Measurements from ENCODE around the gene UNC13A. TPM values are rescaled to one million over a fixed set of nuclear protein-coding genes. Genes with fewer than 3 reads are reported as not detected.

Gene UNC13A
- total RNA-seq, 1 donor from 2014 or later, result 0.41 TPM

- intact Hi-C loops (cut with DNase I), result no loop called here
- DNase-seq (no peak), ATAC-seq (no peak)
- H3K4me3 ChIP-seq, result no peak overlapping the region
- peaks cover 48% of the 10 kb centered on the region for H3K36me3 ChIP-seq
- no peaks in the 10 kb centered on the region for H3K9me3 ChIP-seq
- H3K4me1 ChIP-seq, result peaks cover 40% of the 10 kb centered on the region
- H3K27me3 ChIP-seq, result no peaks in the 10 kb centered on the region
- no peak for TF ChIP-seq CTCF (IDR thresholded peaks at IDR 0.05)
- H3K27ac ChIP-seq, result no peak overlapping the region
These were observed 34.6 kb upstream of the UNC13A start for GRCh38 chr19:17722655-17723240.

- Histone ChIP-seq H3K4me1 (peaks cover 50% of the 10 kb centered on the region), H3K4me3 (no peak overlapping the region)
- peak; percentile 88 for DNase-seq
These were observed 33.7 kb upstream of the UNC13A start for GRCh38 chr19:17721821-17722220.

GRCh38 chr19:17721111-17721628 is 33.0 kb upstream of the UNC13A start:
- DNase-seq, result no peak
- no peak for ATAC-seq
- intact Hi-C loops (cut with DNase I), result no loop called here
- peaks cover 33% of the 10 kb centered on the region for H3K36me3 ChIP-seq
- no peaks in the 10 kb centered on the region for H3K27me3 ChIP-seq
- H3K4me3 ChIP-seq, result peak overlapping the region; percentile 97
- H3K4me1 ChIP-seq, result peaks cover 52% of the 10 kb centered on the region
- H3K27ac ChIP-seq, result peak overlapping the region; percentile 36
- no peak for TF ChIP-seq CTCF (IDR thresholded peaks at IDR 0.05)
- no peaks in the 10 kb centered on the region for H3K9me3 ChIP-seq

More at GRCh38 chr19:17721821-17722220, 33.7 kb upstream of the UNC13A start:
- Histone ChIP-seq H3K36me3 (peaks cover 39% of the 10 kb centered on the region), H3K27me3 (no peaks in the 10 kb centered on the region), H3K27ac (peak overlapping the region; percentile 24), H3K9me3 (no peaks in the 10 kb centered on the region)
- TF ChIP-seq CTCF (IDR thresholded peaks at IDR 0.05), result no peak
- intact Hi-C loops (cut with DNase I), result no loop called here
- peak; percentile 83 for ATAC-seq

- Histone ChIP-seq H3K4me1 (peaks cover 52% of the 10 kb centered on the region), H3K4me3 (peak overlapping the region; percentile 97), H3K9me3 (no peaks in the 10 kb centered on the region), H3K27ac (peak overlapping the region; percentile 36), H3K36me3 (peaks cover 25% of the 10 kb centered on the region), H3K27me3 (no peaks in the 10 kb centered on the region)
- ATAC-seq (no peak), DNase-seq (no peak)
- no peak for TF ChIP-seq CTCF (IDR thresholded peaks at IDR 0.05)
- intact Hi-C loops (cut with DNase I), result no loop called here
These were observed 32.3 kb upstream of the UNC13A start for GRCh38 chr19:17720440-17720839.

GRCh38 chr19:17719730-17720400 is 31.7 kb upstream of the UNC13A start:
- H3K27me3 ChIP-seq, result no peaks in the 10 kb centered on the region

More at GRCh38 chr19:17719730-17720400, 31.7 kb upstream of the UNC13A start:
- no peaks in the 10 kb centered on the region for H3K9me3 ChIP-seq
- intact Hi-C loops (cut with DNase I), result no loop called here
- H3K4me1 ChIP-seq, result peaks cover 52% of the 10 kb centered on the region
- ATAC-seq (peak; percentile 28), DNase-seq (peak; percentile 83)
- TF ChIP-seq CTCF (IDR thresholded peaks at IDR 0.05), result no peak
- peak overlapping the region; percentile 70 for H3K27ac ChIP-seq
- H3K36me3 ChIP-seq, result peaks cover 20% of the 10 kb centered on the region
- peak overlapping the region; percentile 97 for H3K4me3 ChIP-seq

All from upper lobe of right lung (tissue), 1 donor.